CD1c-positive myeloid dendritic cell (primary cell): Measurements from ENCODE around the gene GPS1.

Source experiments
- DNase-seq: peaks from one replicate; pipeline ENCODE4 v3.0.0-alpha.2; 2016; ENCODE audit errors: extremely low spot score

The GPS1 gene

DNA sequence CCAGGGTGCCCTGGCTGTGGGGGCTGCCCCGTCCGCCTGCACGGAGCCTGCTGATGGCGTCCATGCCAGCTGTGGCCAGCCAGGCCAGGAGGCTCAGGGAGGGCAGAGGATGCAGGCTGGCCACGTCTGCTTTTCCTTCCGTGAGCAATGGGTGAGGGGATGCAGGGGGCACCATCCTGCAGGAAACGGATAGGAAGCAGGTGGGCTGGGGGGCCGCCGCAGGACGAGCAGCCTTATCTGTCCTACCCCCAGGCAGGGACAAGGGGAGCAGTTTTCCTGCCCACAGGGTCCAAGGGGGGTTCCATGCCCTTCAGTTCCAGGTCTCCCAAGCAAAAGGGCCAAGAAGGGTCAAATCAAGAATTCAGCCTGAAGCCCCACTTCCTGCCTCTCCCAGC, 7.2 kb downstream of the GPS1 start:
- DNase-seq = no peak

DNA sequence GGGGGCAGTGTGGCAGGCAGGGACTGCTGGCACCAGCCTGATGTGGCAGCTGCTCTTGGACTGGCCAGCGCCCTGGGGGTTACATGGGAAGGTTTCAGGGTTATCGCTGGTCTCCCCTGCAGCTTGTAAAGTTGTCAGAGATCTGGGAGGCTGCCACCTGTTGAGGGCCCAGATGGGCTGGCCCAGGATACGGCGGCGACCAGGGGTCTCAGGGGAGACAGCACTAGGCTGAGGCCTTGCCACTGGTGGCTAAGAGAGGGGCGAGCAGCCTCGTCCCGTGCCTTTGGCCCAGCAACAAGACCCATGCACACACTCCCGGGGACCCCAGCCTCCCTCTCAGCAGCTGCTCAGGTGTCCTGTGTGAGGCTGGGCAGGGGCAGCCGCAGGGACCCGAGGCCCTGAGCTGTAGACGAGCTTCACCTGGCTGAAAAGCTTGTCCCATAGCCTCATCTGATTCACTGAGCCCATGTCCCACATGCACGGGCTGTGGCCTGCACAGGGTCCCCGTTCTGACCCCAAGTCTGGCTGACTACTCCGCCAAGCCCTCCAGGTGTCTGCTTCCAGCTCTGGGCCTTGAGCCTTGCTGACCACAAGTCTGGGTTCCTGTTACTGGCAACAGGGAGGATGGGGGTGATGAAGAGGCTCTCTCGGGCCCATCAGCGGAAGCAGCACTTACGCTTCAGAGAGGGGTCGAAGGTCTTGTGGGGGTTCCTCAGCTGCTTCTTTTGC, 7.7 kb downstream of the GPS1 start:
- DNase-seq = no peak

DNA sequence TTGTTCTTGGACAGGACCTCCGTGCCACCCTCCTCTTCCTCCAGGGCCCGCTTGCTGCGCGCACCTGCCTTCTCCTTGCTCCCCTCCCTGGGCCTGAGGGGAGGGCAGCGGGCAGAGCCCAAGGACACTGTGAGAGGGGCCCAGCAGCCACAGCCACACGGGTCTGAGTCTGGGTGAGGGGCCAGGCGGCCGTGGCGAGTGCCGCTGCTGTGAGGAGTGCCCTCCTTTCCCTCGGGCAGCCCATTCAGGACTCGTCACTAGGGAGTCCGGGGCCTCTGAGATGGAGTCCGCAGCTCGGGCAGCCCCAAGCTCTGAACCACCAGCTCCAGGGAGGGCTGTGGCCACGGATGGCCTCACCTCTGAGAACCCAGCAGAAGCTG, 8.3 kb downstream of the GPS1 start:
- DNase-seq = no peak

DNA sequence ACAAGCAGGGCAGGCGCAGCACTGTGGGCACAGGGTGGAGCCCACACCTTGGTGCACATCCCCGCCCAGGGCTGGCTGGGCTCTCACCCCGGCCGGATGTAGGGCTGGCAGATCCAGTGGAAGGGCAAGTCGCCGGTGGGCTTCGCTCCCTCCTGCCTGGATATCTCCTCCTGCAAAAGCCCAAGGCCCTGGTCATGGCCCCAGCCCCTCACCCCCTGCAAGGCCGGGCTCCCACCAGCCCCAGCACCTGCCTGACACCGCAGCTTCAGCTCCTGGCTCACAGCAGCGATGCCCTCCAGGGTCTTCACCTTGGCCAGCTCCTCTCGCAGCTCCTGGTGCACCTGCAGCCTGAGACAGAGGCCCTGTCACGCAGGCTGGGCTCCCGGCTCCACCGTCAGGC, 8.9 kb downstream of the GPS1 start:
- no peak for DNase-seq

DNA sequence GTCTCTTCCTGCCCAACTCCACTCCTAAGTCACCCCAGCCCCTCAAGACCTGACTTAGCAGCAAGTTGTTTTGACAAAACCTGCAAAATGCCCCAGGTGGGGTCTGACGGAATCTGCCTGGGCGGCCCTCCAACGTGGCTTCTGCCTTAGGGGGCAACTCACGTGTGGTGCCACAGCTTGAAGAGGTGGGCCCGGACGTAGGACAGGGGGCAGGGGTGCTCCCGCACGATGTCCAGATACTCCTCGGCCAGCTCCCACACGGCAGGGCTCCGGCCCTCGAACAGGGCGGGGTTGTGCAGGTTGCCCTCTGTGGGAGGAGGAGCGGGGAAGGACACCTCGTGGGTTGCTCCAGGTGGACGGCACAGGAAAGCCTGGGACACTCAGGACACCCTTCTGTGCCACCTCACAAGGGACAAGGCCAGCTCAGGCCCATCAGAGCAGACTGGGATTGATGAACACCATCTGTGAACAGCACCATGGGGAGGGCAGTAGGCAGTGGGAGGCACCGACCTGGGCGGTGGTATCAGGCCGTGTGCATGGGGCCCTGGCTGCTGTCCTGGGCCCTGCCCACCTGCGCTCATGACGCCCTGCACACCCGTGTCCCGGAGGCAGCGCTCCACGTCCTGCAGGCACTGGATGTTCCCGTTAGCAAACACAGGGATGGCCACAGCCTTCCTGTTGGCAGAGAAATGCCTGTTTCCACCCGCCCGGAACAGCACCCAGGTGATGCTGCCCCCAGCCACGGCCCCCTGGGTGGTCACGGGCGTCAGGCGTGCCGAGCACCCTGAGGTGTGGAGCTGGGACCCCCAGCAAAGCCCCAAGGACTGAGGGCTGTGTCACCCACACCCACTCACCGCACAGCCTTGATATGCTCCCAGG, 9.6 kb downstream of the GPS1 start:
- no peak for DNase-seq

DNA sequence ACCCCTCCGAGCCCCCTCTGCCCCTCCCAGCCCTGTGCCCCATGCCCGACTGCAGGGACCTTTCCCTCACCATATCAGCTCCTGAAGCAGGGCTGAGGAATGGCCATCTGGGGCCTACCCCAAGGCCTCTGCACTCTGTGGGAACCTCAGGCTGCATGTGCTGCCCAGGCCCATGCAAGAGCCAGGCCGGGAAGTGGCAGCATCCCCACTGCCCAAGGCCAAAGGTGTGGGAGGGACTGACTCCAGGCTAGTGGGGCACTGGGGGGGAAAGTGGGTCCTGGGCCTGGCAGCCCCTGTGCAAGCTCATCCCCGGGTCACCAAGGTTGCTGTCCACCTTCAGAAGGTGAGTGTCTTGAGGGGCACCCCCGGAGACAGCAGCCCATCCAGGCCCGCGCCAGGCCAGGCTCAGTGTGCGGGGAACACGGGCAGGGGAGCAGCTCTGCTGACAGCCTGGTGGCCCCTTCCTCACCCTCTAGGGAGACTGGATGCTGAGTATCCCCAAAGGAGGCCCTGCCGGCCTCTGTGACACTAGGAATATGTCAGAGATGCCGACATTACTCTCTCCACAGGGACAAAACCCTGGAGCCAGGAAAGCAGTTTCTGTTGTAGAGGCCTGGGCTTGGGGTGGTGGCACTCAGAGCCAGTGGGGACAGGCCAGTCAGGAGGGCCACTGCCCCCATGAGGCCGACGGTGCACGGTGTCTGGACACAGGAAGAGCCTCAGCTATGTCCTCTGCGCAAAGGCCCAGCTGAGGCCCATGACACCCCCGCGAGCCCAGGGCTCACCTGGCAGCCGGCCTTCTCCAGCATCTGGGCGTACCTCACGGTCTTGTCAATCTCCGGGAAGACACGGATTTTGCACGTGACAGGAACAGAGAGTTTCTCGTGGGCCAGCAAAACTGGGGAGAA, 10.6 kb downstream of the GPS1 start:
- no peak for DNase-seq

DNA sequence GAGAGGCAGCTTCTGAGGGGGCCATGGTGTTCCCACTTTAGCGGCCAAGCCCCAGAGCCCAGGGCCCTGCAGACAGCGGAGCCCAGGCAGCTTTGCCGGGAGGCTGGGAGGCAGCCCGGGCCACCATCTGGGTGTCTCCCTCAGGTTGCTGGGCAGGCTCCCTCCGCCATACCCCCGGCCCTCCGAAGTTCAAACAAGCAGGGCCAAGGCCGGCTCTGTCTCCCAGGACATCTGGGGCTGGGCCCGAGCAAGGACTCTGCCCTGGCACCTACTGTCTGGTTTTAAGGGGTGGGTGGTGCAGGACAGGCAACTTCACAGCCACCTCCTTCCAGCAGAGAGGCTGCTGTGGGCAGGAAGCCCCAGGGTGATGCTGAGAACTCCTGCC, 11.3 kb downstream of the GPS1 start:
- no peak for DNase-seq

DNA sequence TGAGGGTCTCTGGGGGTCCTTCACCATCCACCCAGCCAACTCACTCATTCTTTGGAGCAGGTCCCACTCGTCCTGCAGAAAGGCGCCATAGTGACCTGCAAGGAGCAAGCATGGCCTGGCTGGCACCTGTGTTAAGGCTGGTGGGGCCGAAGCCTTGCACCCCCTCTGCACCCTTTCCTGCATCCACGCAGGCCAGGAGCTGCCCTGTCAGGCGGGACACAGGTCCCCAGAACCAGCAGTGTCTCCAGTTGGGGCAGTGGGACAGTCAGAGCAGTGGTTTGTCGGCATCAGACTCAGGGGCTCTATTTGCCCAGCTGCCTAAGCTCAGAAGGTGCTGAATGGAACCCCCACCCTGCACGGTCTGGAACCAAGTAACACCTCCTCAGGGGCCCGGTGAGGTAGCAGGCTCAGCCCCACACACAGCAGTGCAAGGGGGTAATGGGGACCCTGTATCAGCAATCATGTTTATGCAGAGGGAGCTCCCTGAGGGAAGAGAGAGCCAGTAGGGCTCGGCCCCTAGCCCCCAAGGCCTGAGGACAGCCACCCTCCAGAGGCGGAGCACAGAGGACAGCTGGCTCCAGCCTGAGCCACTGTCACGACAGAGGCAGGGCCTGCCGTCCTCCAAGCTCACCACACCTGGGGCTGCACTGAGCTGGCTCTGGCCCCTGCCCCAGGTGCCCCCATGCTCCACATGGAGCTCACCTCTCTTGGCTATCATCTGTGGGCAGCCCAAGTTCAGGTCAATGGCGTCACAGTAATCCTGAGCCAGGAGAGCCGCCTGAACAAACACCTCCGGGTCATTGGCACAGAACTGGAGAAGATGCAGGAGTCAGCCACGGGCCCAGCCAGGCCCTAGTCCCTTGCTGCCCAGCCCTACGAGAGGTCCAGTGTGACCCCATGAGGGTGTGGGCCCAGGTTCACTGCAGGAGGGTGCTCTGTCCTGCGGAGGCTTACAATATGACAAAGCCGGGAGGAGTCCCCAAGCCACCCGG, 12.0 kb downstream of the GPS1 start:
- DNase-seq = no peak

DNA sequence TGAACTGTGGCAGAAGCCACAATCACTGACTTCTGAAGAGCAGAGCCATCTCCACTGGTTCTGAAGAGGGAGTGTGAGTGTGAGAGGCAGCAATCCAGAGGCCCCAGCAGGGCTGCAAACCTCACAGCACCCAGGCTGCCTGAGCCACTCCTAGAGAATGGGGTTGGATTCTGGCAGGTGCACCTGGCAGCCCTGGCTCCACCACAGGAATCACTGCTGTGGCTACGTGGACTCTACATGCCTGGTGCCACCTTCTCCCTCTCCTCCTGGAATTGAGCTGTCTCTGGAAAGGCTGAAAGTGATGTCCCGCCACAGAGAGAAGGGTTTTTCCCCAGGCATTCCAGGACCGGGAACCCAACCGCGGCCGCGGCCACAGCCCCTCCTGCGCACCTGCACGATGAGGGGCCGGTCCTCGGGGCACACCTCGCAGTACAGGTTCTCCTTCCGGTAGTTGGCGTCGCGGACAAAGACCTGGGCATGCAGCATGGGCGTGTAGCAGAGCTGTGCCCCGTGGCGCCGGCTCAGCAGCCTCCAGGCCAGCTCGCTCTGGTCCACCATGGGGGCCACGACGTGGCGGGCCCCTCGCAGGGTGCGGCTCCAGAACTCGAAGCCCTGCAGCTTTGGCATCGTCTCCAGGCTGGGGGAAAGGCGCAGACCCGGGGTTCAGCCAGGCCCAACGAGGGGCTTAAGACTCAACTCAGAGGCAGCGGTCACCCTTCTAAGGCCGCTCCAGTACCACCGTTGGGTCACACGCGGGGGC, 12.9 kb downstream of the GPS1 start:
- DNase-seq = no peak

DNA sequence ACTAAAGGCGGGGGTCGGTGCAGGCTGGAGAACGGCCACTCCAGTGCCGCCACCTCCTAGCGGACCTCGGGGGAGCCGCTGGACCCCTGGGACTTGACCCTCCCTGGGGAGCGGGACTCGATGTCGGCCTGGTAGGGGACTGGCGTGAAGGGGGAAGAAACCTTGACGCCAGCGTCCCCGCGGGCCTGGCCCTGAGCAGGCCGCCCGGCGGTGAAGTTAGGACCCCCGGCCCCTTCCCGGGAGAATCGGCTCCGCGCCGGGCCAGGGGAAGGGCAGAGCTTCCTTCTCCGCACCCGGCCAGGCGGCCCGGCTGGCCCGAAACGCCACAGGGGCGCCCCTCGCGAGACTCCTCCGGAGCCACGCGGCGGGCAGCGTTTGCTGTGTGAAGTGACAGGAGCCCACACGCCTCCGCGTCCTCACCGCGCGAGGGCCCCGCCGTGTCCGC, 13.5 kb downstream of the GPS1 start:
- DNase-seq = peak; percentile 46

DNA sequence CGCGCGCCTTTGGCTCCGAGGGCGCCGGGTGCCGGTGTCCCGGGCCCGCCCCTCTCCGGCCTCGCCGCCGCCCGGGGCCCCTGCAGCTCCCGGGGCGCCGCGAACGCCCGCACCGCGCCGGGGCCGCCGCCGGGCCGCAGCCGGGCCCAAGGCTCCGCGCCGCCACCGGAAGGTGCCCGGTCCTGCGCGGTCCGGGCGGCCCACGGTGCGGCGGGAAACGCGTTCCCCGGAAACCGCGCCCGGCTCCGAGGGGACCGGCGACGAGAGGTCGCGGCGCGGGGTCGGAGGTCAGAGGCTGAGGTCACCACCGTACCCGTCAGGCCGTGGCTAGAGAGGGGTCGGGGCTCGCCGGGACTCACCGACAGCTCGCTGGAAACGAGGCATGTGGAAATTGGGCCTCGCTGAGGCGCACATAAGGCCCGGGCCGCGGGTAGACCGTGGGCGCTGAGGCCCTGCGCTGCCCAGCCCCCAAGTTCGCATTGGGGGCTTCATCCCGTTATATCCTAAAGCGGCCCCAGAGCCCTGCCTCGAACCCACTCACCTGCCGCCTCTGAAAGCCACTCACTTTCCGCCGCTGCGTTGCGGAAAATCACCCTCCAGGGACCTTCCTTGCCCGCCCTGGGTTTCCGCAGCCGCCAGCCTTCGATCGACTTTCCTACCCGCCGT, 14.1 kb downstream of the GPS1 start, which contains the start of gene DUS1L:
Gene DUS1L, minus strand, starts transcription at position 167 of the 666 bp plus-strand sequence. CDS start 745 bp downstream, outside the sequence.
- peak; percentile 82 for DNase-seq

DNA sequence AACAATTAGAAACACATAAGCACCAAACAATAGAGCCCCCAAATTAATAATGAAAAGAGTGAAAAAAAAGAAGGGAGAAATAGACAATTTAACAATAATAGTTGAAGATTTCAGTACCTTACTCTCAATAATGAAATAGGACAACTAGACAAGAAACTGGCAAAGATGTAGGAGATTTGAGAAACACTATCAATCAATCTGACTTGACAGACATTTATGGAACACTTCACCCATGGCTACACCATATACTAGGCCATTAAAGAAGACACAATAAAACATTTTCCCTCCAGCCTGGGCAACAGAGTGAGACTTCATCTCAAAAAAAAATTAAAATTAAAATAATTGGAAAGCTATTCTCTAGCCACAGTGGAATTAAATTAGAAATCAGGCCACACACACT, 18.9 kb downstream of the GPS1 start:
- DNase-seq = no peak

DNA sequence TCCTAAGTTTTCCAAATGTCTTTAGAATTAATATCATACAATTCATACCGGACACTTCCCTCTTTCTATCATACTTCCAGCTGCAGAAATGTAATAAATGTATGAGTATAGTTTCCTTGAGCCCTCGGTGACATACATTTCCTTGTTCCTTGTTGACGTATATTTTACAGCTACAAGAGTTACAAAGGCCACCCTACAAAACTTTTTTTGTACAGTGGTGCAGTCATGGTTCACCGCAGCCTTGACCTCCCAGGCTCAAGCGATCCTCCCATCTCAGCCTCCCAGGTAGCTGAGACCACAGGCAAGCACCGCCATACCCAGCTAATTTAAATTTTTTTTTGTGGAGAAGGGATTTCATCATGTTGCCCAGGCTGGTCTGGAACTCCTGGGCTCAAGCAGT, 21.1 kb downstream of the GPS1 start:
- no peak for DNase-seq

DNA sequence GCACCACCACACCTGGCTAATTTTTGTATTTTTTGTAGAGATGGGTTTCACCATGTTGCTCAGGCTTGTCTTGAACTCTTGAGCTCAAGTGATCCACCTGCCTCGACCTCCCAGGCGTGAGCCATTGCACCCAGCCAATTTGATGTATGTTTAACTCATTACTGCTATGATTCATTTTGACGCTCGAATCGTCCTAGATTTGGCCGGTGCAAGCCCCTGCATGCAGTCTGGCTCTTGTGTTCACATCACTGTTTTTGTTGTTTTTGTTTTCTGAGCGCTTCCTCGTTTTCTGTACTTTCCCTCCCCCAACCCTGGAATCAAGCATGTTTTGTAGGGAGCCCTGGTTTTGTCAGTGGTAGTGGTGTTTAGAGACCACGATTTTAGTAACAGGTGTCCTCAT, 21.7 kb downstream of the GPS1 start:
- DNase-seq = no peak

DNA sequence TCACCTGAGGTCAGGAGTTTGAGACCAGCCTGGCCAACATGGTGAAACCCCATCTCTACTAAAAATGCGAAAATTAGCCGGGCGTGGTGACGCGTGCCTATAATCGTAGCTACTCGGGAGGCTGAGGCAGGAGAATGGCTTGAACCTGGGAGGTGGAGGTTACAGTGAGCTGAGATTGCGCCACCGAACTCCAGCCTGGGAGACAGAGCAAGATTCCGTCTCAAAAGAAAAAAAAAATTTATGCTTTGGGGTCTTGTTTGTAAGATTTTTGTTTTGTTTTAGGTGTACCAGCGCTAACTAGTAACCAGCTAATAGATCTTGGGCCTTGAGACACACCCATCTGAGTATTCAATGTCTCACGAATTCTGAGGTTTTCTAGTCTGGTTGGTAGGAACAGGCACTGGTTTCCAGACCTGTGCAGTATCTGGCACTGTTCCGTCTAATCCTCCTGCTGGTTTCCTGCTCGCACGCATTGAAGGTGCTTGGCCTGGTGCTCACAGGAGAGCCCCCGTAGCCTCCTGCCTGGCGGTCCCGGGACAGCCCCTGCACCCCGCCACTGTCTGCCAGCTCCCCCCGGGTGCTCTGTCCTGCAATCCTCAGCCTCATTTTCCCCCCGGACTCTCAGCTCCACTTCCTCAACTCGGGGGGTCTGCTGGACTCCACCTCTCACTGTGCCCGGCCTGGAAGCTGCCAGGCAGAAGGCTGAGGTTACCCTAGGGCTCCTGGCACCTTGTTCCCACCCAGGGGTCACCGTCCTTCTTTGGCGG, 24.5 kb downstream of the GPS1 start:
- DNase-seq = no peak

DNA sequence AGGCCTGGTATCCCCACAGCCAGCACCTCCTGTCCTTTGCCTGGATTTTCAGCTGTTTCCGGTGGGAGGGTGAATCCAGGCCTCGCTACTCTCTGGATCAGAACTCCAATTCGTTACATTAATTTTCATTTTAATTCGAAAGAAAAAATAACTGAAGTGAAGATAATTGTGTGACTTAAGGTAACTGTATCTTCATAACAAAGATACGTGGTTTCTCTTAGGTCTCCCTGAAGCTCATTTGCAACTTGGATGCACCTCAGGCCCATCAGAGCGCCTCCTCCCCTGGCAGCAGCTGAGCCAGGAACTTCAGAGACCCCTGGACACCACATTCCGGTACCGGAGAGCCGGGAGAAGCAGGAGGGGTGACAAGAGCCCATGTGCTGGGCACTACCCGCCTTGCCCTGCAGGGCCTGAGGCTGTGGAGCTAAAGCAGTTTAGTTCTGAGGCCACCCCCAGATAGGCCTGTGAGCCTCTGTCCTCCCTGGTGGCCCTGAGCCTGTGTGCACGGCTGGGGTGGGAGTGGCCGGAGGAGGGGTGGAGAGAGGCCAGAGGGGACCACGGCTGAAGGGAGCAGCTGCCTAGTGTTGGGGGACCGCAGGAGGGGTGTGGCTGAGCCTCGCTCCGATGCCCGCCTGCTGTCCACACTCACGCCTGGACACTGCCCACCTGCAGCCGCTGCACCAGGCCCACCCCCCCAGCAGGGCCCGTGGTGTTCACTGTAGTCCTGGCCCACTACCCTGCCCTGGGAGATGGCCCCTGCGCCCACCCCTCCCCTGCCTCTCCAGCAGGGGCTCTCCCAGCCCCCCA, 25.3 kb downstream of the GPS1 start:
- DNase-seq = no peak

DNA sequence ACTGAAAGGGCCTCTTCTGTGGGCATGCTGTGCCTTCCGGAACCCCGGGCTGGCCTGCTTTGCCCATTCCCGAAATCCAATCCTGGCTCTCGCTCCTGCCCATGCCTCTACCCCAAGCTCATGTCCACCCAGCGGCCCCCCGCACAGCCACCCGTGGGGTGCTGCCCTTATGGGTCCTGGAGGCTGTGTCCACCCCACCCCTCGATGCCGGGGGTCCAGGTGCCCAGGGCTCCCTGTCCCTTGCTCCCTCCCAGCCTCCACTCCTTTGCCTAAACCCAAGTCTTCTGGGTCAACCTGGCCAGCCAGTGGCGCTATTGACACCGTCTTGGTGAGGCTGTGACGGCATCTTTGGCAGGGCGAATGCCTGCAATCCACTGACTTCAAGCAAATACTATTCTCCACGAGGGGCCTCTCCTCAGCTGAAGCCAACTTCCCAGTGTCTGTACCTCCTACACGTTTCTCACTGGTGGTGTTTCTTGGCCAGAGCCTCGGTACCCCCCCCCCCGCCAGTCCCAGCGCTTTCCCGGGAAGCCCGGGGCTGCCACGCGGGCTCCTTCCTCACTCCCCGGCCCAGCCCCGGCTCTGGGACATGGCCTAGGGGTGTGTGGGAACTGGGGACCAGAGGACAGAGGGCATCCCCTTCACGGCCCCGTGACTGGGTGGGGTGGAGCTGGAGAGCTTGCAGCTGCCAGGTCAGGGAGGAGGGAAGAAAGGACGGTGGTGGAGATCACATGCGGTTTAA, 26.1 kb downstream of the GPS1 start:
- no peak for DNase-seq
